Breast epithelium (tissue), 3 donors: ENCODE results near the gene MIP.

Experiments
- POLR2A ChIP-seq: fragments of 450-650 bp; IDR thresholded peaks from one replicate; pipeline ENCODE4 v1.6.1; 2016; ENCODE audit warnings: antibody characterized with exemption, mild to moderate bottlenecking, moderate library complexity
- POLR2AphosphoS5 ChIP-seq, 3 donors: sonication (generic); formaldehyde crosslinking; IDR thresholded peaks; one replicate each; pipeline ENCODE4 v1.6.1; 2017; ENCODE audit warnings: antibody characterized with exemption in 3 of 3

DNA sequence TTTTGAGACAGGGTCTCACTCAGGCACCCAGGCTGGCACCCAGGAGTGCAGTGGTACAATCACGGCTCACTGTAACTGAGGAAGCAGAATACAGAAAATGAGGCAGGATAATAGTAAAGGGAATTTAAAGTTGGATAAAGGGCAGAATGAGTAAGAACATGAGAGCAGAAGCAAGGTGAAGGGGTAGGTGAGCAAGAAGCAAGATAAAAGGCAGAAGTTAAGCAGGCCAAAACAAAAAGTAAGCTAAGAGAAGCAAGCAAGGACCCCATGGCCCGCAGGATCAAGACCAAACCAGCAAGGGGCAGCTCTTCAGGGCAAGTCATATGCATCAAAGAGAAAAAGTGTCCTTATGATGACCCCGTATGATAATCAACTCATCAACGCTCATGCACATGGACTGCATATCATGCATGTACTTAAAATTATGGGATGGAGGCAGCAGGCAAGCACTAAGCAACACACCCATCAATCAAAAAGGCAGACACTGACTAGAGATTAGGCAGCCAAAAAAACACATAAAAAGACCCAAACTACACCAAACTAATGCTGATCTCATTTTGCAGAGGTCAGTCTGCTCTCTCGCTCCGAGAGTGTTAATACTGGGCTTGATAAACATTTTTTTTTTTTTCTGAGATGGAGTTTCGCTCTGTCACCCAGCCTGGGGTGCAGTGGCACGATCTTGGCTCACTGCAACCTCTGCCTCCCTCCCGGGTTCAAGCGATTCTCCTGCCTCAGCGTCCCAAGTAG is 16.9 kb downstream of the MIP start:
- TF ChIP-seq POLR2AphosphoS5 (IDR thresholded peaks at IDR 0.05) (no peak), POLR2A (no peak)
